Head of caudate nucleus (tissue), 42 donors: Measurements from ENCODE around the gene CHID1.

Experiments
- DNase-seq, 42 donors: peaks; one replicate each; pipeline versions ENCODE4 v3.0.0 to v3.0.0-alpha.2; 2020 to 2021; ENCODE audit warnings: mixed read lengths in 7 of 42
- intact Hi-C: fragments of 100-400 bp; cut with DNase I; formaldehyde crosslinking; loops from one replicate; pipeline ENCODE4 v1.15.0; 2022

Gene CHID1

DNA sequence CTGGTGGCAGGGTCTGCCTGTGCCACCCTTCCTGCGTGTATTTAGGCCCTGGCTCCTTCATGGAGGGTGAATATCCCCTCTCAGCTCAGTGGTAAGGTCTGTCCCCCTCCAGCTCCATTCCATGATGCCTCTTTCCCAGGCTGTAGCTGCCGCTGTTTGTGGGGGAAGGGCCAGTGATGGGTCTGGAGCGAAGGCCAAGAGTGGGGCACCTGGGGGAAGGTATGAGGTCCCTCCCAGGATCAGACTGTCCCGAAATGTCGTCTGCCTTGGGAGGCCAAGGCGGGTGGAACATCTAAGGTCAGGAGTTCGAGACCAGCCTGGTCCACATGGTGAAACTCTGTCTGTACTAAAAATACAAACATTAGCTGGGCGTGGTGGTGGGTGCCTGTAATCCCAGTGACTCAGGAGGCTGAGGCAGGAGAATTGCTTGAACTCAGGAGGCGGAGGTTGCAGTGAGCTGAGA lies 76.7 kb downstream of the CHID1 start:
- DNase-seq, result no peak
- intact Hi-C loops, result no loop called here

DNA sequence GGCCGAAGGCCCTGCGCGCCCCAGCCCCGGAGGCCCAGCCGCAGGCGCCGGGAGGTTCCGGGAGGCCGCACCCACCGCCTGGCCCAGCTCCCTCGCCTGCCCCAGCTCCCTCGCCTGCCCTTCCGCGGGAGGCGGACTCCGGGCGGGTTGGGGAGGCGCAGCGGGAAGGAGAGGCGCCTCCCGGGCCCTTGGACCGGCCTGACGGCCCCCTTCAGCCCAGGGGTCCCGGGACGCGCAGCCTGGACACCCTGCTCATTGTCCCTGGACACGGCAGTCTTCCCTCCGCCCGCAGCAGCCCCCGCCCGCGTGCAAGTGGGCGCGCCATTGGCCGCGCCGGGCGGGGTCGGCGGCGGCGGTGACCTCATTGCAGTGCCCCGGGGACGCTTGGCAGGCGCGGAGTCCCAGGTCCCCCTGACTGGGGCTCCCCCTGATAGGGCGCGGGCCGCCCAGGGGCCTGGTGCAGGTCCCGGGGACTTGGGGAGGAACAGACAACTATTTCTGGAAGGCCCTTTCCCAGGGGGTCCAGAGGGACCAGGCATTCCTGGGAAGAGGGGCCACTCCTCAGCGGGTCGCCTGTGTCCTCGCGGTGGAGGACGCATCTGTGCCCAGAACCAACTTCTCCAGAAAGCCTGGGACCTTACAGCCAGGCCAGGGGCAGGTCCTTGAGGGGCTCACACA lies 77.4 kb downstream of the CHID1 start:
- peak in 1 of 42 donors; percentile 37 for DNase-seq

DNA sequence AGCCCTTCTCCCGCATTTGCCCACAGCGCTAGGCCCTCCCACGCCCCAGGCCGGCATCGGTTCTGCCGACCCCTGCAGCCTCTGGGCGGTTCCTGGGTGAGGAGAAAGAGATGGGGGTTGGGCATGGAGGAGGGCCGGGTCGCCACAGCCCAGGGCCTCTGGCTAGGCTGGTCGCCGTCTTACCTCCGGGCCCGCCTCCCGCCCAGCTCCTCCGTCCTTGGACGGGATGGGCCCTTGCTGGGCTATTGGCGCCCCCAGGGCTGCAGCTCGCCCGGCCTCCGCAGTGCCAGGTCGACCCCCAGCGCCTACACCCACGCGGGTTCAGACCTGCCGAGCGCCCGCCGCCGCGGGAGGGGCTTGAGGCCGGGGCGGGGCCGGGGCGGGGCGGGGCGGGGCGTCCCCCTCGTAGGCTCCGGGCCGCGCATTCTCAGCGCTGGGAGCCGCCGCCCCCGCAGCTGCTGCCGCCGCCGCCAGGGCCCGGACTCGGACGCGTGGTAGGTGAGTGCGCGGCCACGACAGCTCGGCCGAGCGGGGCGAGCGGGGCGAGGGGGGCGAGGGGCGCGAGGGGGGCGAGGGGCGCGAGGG lies 78.0 kb downstream of the CHID1 start, which contains the start of gene CD151:
Gene CD151, plus strand, starts transcription at position 424 of the 585 bp plus-strand sequence. CDS start 3,118 bp downstream, outside the sequence.
- DNase-seq, result peak in 16 of 42 donors; percentile 27 to 66 (median 50)
- intact Hi-C loops, result no loop called here

More for the DNA sequence above, 77.4 kb downstream of the CHID1 start:
- intact Hi-C loops, result no loop called here

DNA sequence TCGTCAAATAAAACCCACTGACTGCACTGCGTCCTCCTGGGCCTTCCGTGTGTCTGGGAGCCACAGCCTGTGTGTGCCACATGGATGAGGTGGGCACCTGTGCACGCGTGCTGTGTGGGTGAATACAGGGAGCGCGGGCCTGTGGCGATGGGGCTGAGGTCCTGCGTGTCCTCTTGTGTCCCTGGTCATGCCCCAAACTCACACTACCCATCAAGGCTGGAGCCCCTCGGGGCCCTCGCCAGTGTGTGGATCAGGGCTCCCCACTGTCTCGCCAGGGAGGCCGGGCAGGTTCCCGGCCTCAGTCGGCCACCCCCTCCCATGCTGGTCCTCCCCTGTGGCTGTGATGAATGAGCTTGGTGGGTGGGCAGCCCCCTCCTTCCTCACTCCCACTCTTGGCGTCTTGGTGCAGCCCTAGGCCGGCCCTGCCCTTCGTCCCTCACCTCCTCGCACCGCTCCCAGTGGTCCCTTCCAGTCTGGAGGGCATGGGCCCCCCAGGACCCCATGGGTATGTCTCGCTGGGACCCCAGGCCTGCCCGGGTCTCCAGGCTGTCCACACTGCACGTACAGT lies 78.6 kb downstream of the CHID1 start:
- intact Hi-C loops, result no loop called here
- no peak for DNase-seq

DNA sequence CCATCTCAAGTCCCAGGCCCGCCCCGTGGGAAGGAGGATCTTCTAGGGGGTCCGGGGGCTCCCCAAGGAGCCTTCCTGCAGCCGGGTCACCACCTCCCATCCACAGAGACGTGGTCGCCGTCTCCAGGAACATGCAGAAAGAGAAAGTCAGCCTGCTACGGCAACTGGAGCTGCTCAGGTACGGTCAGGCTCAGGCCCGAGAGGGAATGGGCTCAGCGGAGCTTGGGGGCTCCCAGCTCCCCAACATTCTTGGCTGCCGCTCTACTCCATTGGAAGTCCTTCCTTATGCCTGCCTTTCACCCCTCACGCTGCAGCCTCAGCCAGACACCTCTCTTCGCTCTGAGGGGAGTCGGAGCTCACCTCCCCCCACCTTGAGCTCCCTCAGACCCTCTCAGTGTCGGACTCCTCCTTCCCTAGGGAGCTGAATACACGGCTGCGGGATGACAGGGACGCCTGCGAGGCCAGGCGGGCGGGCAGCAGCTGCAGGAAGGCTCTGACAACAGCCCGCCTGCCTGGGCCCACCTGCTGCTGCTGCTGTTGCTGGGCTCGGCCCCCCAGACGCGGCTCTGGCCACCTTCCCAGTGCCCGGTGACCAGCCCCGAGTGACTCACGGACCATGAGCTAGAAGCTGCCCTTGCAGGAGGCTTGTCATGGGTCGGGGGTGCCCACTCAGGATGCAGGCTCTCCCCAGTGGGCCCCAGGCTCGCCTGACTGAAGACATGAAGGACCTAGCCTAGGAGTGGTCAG lies 79.3 kb downstream of the CHID1 start:
- no peak for DNase-seq

DNA sequence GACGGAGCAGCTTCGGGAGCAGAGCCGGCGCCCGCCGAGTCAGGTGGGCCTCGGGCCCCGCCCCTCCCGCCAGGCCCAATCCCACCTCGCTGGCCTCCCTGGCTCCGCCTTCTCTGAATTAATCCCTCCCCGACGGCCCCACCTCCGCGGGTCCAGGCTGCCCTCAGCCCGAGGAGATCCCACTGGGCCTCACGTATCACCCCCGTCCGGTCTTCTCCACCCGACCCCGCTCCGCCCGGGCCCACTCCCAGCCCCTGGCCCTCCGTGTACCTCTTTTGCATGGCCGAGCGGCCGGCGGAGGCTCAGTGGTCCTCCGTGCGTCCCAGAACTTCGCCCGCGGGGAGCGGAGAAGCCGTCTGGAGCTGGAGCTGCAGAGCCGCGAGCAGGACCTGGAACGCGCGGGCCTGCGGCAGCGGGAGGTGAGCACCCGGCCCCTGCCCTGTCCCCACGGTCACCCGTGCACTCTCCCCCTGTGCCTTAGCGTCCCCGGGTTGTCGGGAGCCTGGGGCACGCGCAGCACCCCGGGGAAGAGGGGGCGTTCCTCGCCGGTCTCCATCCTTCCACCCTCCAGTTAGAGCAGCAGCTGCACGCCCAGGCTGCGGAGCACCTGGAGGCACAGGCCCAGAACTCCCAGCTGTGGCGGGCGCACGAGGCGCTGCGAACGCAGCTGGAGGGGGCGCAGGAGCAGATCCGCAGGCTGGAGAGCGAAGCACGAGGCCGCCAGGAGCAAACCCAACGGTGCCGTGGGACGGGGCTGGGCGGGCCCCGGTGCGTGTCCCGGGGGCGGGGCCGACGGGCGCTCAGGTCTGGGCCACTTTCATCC lies 80.1 kb downstream of the CHID1 start:
- intact Hi-C loops, result no loop called here
- peak in 37 of 42 donors; percentile 48 to 82 (median 70) for DNase-seq

More for the DNA sequence above, 79.3 kb downstream of the CHID1 start:
- intact Hi-C loops, result no loop called here

DNA sequence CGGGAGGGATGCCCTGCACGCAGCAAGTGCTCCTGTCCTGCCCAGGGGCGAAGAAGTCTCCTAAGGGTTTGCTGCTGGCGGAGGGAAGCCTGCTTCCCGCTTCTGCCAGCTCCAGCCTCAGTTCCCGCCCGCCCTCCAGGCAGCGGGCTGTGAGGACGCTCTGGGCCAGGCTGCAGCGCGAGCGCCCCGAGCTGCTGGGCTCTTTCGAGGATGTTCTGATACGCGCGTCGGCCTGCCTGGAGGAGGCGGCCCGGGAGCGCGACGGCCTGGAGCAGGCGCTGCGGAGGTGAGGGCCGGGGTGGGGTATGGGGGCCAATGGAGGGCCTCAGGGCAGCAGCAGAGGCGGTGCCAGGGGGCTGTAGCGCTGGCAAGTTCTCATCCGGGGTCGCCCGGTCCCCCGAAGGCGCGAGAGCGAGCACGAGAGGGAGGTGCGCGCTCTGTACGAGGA lies 80.7 kb downstream of the CHID1 start:
- DNase-seq, result no peak
- intact Hi-C loops, result no loop called here

DNA sequence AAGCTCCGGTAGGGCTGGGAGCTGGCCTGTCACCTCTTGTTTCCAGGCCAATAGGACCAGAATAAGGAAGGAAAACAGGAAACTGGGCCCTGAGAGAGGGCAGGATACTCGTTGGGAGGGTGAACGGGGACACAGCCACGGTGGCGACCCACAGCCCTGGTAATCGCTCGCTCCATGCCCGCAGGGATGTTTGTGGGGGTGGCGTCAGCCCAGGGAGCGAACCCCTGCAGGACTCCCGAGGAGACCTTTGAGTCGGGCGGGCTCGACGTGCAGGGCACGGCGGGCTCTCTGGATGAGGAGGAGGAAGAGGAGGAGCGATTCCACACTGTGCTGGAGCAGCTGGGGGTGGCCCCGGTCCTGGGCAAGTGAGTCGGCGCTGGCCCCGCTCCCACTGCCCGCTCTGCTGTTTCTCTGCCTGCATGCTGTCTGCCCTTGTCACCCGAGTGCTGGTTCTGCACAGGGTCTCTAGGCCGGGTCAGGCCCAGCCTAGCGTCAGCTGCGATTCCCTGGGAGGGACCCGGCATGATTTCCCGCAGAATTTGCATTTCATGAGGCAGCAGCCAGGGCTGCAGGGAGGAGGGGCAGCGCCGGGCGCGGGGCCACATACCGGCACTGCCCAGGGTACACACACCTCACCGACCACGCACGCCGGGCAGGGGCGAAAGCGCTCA lies 81.3 kb downstream of the CHID1 start:
- peak in 1 of 42 donors; percentile 54 for DNase-seq
- intact Hi-C loops, result no loop called here

DNA sequence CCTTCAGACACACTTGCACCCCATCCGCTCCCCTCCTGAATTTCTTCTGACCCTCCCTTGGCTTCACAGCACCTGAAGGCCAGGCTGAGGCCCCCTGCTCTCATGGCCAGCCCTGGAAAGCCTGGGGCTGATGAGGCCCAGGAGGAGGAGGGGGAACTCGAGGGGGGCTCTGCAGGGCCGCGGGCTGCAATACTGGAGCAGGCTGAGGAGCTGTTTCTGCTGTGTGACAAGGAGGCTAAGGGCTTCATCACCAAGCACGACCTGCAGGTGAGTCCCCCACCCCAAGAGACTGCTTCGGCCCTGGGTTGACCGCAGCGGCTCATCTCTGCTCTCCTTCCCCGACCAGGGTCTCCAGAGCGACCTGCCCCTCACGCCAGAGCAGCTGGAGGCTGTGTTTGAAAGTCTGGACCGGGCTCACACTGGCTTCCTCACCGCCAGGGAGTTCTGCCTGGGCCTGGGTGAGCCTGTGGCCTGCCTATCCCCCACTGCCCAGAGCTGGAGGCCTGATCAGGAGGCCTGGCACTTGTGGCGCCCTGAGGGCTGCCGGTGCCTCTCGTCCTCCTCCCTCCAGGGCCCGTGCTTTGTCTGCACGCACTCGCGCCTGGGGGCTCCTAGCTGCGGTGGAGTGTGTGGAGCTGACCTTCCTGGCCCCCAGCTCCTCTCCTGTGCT lies 82.0 kb downstream of the CHID1 start:
- intact Hi-C loops, result no loop called here
- DNase-seq, result no peak

DNA sequence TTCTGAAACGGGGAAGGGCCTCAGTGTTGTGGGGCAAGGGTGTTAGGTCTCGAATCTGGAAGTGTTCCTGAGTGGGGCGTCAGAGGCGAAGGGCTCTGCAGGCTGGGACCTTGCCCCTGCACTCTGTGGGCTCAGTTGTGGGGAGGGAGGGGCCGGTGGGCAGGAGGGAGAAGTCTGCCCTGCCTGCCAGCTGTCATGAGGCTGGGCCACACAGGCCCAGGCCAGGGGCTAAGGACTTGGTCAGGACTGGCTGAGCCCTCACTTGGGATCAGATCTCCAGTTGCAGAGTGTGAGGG lies 82.8 kb downstream of the CHID1 start, which contains the start of gene CRACR2B:
Gene CRACR2B, plus strand, starts transcription at position 23 of the 296 bp plus-strand sequence. CDS start 689 bp downstream, outside the sequence.
- no peak for DNase-seq
- intact Hi-C loops, result no loop called here

DNA sequence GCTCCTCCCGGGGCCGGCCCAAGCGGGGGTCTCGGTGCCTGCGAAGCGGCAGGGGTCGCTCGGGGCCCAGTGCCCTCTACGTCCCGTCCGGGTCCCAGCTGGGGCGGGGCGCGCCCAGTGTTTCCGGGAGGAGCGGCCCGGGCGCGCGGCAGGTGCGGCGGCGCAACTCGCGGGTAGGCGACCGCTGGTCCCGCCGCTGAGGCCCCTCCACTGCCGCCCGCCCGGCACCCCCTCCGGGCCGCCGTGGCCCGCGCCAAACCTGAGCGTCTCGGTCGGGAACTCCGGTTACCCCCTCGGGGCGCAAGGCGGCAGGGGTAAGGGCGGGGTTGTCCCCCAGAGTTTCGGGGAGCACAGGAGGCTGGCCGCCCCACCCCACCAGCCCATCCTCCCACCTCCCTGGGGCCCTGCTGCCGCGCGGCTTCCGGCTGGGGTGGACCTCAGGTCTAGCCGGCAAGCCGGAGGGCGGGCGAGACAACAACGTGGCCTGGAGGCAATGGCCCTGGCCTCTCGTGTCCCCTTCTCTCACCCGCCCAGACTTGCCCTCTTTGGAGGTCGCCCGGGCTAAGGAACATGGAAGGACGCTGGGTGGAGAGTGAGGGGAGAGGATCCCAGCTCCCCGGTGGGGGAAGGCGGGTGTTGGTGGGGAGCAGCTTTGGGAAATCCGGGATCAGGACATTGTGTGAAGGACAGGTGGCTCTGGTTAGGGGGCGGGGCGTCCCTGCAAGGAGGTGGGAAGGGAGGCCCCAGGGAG lies 83.3 kb downstream of the CHID1 start:
- no peak for DNase-seq
- intact Hi-C loops, result no loop called here

DNA sequence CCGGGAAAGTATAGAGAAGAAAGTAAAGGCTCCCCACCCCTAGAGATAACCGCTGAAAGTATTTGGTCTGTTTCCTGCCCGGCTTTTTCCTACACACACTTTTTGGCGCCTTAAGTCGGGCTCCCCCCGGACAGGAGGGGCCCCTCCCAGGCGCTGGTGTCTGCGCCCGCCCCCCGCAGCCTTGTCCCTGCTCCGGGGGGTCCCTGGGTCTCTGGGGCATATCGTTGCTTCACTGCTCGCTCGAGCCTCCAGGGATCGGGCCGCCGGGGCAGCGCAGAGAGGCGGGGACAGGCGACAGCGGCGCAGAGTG lies 83.8 kb downstream of the CHID1 start:
- no peak for DNase-seq
- intact Hi-C loops, result no loop called here

DNA sequence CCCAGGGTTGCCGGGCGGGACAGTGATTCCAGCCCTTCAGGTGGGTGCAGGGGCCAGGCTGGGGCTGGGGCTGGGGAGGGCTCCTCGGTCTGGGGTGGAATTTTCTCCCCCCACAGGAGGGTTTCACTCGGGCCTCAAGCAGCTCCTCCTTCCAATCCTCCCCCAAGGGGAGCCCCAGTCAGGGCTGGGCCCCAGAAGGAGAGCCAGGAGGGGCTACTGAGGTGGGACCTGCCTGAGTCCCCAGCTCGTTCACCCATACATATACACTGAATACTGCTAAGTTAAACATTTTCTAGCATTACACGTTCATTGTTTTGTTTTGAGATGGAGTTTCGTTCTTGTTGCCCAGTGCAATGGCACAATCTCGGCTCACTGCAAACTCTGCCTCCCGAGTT lies 84.4 kb downstream of the CHID1 start:
- intact Hi-C loops, result no loop called here
- DNase-seq, result no peak

DNA sequence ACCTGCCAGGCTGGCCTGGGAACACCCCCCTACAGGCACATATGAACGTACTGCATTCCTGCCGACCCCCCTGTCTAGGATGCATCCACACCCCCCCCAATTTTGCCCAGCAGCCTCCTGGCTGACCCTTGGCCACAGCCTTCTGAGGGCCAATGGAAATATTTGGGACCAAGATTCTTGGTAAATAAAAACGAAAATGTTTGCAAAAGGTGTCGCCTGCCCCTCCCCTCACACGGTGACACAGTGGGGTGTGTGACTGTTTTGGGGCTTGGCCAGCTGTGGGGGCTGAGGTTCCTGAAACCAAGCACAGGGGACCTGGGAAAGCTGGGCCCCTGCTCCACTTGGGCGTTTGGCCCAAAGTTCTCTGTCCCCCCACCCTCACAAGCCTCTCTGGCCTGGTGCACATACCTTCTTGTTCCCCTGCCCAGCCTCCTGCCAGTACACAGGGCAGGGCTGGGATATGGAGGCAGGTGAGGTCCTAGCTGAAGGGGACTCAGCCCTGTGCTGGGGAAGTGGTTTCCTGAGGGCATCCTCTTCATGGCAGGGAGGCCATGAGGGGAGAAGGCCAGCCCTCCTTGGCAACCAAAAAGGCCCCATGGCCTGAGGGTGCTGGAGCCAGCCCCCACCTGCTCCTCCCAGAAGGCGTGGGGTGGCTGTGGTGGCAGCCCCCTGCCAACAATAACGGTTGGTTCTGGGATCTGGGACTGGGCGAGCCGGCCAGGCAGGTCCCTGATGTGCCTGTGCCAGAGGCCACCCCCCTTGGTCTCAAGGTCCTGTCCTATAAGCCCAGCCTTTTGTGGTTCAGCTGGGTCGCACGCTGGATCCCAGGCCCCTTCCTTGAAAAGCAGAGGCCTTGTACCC lies 85.0 kb downstream of the CHID1 start:
- DNase-seq, result no peak
- intact Hi-C loops, result no loop called here

DNA sequence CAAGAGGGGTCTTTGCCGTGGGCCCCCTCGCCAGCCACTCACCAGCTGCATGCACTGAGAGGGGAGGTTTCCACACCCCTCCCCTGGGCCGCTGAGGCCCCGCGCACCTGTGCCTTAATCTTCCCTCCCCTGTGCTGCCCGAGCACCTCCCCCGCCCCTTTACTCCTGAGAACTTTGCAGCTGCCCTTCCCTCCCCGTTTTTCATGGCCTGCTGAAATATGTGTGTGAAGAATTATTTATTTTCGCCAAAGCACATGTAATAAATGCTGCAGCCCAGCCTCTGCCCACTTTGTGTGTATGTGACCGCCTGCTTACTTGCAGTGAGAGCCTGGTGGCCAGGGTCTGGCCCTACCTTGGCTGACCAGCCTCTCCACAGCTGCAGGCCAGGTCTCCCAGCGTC lies 85.7 kb downstream of the CHID1 start:
- DNase-seq, result no peak
- intact Hi-C loops, result no loop called here

DNA sequence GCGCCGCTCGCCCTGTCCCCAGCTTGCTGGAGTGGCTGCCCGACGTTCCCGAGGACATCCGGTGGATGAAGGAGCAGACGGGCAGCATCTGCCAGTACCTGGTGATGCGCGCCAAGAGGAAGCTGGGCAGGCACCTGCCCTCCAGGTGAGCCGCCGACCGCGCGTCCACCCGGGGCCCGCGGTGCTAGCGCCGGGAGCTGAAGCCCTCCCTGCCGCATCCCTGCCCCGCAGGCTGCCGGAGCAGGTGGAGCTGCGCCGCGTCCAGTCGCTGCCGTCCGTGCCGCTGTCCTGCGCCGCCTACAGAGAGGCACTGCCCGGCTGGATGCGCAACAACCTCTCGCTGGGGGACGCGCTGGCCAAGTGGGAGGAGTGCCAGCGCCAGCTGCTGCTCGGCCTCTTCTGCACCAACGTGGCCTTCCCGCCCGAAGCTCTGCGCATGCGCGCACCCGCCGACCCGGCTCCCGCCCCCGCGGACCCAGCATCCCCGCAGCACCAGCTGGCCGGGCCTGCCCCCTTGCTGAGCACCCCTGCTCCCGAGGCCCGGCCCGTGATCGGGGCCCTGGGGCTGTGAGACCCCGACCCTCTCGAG lies 86.2 kb downstream of the CHID1 start:
- intact Hi-C loops, result no loop called here
- peak in 34 of 42 donors; percentile 21 to 88 (median 62) for DNase-seq
